ENCODE results near the gene PARL.

Gene PARL

DNA sequence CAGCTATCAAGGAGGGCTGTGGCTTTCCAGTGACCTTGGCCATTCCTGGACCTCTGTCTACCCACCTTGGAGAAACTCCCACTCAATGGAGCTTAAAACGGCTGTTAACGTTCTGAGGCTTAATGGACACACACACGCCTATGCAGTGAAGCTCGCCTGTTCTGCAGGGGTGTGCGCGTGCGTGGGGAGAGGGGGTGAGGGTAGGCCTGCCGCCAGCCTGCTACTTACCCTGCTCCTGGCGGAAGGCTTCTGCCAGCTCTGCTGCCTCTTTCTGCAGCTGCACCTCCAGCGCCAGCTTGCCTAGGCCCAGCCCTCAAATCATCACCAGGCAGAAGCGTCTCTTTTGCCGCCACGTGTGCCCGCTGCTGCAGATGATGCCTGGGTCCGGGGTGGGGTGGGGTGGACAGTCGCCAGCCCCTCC lies 23.2 kb upstream of the PARL start:
- Histone ChIP-seq H3K4me1 (no peaks in the 10 kb centered on the region), H3K9ac (no peak overlapping the region), H2AFZ (no peak overlapping the region), H3K36me3 (ENCODE audit: control insufficient read depth, insufficient read depth, low read length) (no peaks in the 10 kb centered on the region), H3K27me3 (ENCODE audit: control insufficient read depth, insufficient read depth, low read length) (no peaks in the 10 kb centered on the region), H3K9me3 (ENCODE audit: control insufficient read depth, low read length) (no peaks in the 10 kb centered on the region), H3K4me3 (ENCODE audit: low read depth, low read length) (no peak overlapping the region), H3K79me2 (no peaks in the 10 kb centered on the region), H3K27ac (no peak overlapping the region), H3K4me2 (ENCODE audit: low read length) (no peak overlapping the region)
- TF ChIP-seq, protein P1, sequence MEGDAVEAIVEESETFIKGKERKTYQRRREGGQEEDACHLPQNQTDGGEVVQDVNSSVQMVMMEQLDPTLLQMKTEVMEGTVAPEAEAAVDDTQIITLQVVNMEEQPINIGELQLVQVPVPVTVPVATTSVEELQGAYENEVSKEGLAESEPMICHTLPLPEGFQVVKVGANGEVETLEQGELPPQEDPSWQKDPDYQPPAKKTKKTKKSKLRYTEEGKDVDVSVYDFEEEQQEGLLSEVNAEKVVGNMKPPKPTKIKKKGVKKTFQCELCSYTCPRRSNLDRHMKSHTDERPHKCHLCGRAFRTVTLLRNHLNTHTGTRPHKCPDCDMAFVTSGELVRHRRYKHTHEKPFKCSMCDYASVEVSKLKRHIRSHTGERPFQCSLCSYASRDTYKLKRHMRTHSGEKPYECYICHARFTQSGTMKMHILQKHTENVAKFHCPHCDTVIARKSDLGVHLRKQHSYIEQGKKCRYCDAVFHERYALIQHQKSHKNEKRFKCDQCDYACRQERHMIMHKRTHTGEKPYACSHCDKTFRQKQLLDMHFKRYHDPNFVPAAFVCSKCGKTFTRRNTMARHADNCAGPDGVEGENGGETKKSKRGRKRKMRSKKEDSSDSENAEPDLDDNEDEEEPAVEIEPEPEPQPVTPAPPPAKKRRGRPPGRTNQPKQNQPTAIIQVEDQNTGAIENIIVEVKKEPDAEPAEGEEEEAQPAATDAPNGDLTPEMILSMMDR (IDR thresholded peaks at IDR 0.05): no peak

DNA sequence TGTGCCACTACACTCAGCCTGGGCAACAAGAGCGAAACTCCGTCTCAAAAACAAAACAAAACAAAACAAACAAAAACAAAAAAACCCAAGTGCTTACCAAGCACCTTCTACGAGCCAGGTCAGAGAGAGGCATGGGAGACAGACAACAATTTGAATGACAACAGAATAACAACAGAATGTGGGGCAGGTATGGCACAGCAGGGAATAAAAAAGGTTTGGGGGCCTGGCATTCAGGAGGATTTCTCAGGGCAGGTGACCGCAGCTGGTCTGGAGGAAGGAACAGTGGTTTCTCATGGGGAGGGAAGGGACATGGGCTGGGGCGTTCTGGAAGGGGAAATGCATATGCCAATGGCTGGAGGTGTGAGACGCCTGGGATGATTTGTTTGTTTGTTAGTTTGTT lies 22.5 kb upstream of the PARL start:
- H3K4me2 ChIP-seq (ENCODE audit: low read length): no peak overlapping the region
- no peak overlapping the region for H3K9ac ChIP-seq
- H3K79me2 ChIP-seq: no peaks in the 10 kb centered on the region
- H2AFZ ChIP-seq: no peak overlapping the region
- no peak overlapping the region for H3K4me3 ChIP-seq (ENCODE audit: low read depth, low read length)
- H3K4me1 ChIP-seq: no peaks in the 10 kb centered on the region
- no peaks in the 10 kb centered on the region for H3K9me3 ChIP-seq (ENCODE audit: control insufficient read depth, low read length)
- no peak overlapping the region for H3K27ac ChIP-seq
- no peaks in the 10 kb centered on the region for H3K27me3 ChIP-seq (ENCODE audit: control insufficient read depth, insufficient read depth, low read length)
- no peaks in the 10 kb centered on the region for H3K36me3 ChIP-seq (ENCODE audit: control insufficient read depth, insufficient read depth, low read length)
- TF ChIP-seq, protein P1 (IDR thresholded peaks at IDR 0.05): no peak

DNA sequence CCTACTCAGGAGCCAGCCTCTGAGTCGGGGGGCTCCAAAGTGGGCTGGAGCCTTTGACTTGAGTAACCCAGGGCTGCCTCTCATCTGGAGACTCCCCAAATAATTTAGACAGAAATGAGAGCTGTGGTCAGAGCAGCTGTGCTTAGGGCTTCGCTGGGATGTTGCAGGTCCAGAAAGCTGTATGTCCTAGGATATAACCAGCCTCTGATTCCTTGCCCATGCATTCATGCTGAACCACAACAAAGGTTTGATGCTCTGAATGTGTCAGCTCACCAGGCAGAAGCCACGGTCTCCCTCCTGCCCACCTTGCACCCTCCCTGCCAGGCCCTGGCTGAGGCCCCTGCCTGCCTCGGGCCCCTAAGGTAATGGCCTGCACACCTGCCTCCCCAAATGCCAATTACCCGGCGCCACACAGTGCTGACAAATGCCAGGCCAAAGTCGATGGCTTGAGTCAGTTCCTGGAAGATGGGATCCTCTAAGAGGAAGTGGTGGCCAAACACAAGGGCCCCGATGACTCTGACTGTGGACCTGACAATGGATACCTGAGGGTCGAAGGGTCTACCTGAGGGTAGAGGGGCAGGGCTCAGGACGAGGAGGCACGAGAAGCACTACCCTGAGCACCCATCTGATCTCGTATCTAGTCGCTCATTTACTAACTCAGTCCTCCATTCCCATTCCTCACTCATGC lies 21.7 kb upstream of the PARL start:
- H3K4me1 ChIP-seq: no peaks in the 10 kb centered on the region

DNA sequence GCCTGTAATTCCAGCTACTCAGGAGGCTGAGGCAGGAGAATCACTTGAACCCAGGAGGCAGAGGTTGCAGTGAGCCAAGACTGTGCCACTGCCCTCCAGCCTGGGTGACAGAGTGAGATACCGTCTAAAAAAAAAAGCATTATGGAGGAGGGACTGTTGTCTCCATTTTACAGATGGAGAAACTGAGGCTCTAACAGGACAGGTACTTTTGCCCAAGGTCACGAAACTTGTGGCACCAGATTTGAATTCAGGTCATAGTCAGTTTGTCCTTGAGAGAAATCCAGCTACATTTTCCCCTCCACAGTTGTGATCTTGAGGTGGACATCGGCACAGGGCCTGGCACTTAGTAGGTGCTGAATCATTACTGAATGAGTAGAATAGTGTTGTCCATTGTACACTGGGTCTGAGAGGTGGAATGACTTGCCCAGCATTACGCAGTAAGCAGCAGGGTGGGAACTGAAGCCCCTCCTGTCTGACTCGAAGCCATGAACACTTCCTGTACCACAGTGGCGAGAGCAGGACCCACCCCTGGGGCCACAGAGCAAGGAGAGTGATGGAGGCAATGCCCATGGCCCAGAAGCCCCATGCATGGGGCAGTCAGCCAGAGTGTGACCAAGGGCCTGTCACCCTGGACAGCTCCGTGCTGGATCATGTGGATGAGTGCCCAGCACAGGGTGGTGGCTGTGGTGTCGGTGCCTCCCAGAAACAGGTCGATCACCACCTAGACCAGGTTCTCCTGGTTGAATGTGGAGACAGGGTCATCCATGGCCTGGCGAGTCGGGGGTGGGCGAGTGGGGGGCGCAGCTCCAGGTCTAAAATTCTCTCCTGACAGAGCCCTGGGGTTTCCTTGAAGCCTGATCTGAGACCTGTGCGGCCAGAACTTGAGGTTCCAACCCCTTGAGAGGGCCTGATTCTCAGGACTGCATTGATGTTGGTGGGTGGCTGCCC lies 20.4 kb upstream of the PARL start:
- H3K79me2 ChIP-seq: no peaks in the 10 kb centered on the region
- H3K9ac ChIP-seq: no peak overlapping the region
- H3K4me1 ChIP-seq: no peaks in the 10 kb centered on the region
- H2AFZ ChIP-seq: no peak overlapping the region
- H3K9me3 ChIP-seq (ENCODE audit: control insufficient read depth, low read length): no peaks in the 10 kb centered on the region
- H3K4me3 ChIP-seq (ENCODE audit: low read depth, low read length): no peak overlapping the region
- H3K4me2 ChIP-seq (ENCODE audit: low read length): no peak overlapping the region
- H3K27ac ChIP-seq: no peak overlapping the region
- no peaks in the 10 kb centered on the region for H3K36me3 ChIP-seq (ENCODE audit: control insufficient read depth, insufficient read depth, low read length)
- TF ChIP-seq, protein P1 (IDR thresholded peaks at IDR 0.05): no peak
- no peaks in the 10 kb centered on the region for H3K27me3 ChIP-seq (ENCODE audit: control insufficient read depth, insufficient read depth, low read length)

More for the DNA sequence above, 21.7 kb upstream of the PARL start:
- Histone ChIP-seq H3K4me2 (ENCODE audit: low read length) (no peak overlapping the region), H3K79me2 (no peaks in the 10 kb centered on the region), H3K4me3 (ENCODE audit: low read depth, low read length) (no peak overlapping the region), H3K36me3 (ENCODE audit: control insufficient read depth, insufficient read depth, low read length) (no peaks in the 10 kb centered on the region), H3K27me3 (ENCODE audit: control insufficient read depth, insufficient read depth, low read length) (no peaks in the 10 kb centered on the region), H3K27ac (no peak overlapping the region), H3K9me3 (ENCODE audit: control insufficient read depth, low read length) (no peaks in the 10 kb centered on the region), H2AFZ (no peak overlapping the region), H3K9ac (no peak overlapping the region)
- TF ChIP-seq, protein P1 (IDR thresholded peaks at IDR 0.05): no peak
